HCT116 (cell line): ENCODE data around the gene SLC50A1.

Experiments used
- CEBPB ChIP-seq: IDR thresholded peaks from 2 replicates; pipeline ENCODE4 v1.6.1; 2012; ENCODE audit warnings: low read depth
- EGR1 ChIP-seq: IDR thresholded peaks from 2 replicates; pipeline ENCODE4 v1.6.1; 2012; ENCODE audit warnings: low read depth
- ELF1 ChIP-seq: IDR thresholded peaks from 2 replicates; pipeline ENCODE4 v1.6.1; 2012; ENCODE audit warnings: low read depth, borderline replicate concordance
- EZH2phosphoT487 ChIP-seq: fragments of 200-600 bp; IDR thresholded peaks from 2 replicates; pipeline ENCODE4 v1.6.1; 2018; ENCODE audit warnings: antibody characterized with exemption, borderline replicate concordance
- POLR2A ChIP-seq: IDR thresholded peaks from 2 replicates; pipeline ENCODE4 v1.7.0; 2011; ENCODE audit warnings: borderline replicate concordance; ENCODE audit not compliant: insufficient read depth, insufficient read length; ENCODE audit errors: extremely low read depth
- POLR2AphosphoS5 ChIP-seq: IDR thresholded peaks from 2 replicates; pipeline ENCODE4 v1.6.1; 2011; ENCODE audit warnings: mild to moderate bottlenecking, low read depth, low read length, moderate library complexity
- SIN3A ChIP-seq: IDR thresholded peaks from 2 replicates; pipeline ENCODE4 v1.6.1; 2012; ENCODE audit warnings: low read depth
- ZNF274 ChIP-seq: fragments of 200-500 bp; sonication (Bioruptor generic); IDR thresholded peaks from 2 replicates; pipeline ENCODE4 v1.6.1; 2014; ENCODE audit warnings: mild to moderate bottlenecking, low read depth, low read length, inconsistent platforms
- TF ChIP-seq, protein P1 (sequence below): IDR thresholded peaks from 2 replicates; pipeline ENCODE4 v1.6.1; 2012
- TF ChIP-seq, protein P2 (sequence below), 3 experiments: fragments of 200-600 bp in 1 of 3; sonication (generic) in 1 of 3; IDR thresholded peaks in 2 of 3; conservative IDR thresholded peaks in 1 of 3; 2 replicates each; pipeline ENCODE4 v1.5.1; 2012 to 2017; ENCODE audit warnings: low read depth in 2 of 3, low read length in 2 of 3, antibody characterized with exemption in 1 of 3, borderline replicate concordance in 1 of 3, control low read depth in 1 of 3, mild to moderate bottlenecking in 1 of 3, mixed read lengths in 1 of 3, mixed run types in 1 of 3, moderate library complexity in 1 of 3; ENCODE audit not compliant: insufficient read depth in 1 of 3

DNA sequence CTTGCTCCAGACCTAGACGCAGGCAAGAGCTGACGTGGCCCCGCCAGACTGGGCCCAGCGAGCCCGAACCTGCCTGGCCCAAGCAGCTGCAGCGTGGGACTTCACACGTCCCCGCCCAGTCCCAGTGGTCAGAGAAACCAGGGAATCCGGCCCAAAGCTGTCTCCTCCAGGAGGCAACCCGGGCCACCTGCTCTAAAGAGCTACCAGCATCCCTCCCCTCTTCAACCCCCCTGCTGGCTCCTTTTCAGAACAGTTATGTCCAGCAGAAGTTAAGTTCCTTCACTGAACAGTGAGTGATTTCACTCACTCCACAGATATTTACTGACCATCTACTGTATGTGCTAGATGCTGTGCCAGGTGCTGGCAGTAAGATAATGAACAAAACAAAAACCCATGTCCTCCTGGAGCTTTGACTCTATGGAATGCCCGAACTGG lies 10.1 kb upstream of the SLC50A1 start:
- TF ChIP-seq, protein P1, sequence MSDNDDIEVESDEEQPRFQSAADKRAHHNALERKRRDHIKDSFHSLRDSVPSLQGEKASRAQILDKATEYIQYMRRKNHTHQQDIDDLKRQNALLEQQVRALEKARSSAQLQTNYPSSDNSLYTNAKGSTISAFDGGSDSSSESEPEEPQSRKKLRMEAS: no peak
- TF ChIP-seq, protein P2, sequence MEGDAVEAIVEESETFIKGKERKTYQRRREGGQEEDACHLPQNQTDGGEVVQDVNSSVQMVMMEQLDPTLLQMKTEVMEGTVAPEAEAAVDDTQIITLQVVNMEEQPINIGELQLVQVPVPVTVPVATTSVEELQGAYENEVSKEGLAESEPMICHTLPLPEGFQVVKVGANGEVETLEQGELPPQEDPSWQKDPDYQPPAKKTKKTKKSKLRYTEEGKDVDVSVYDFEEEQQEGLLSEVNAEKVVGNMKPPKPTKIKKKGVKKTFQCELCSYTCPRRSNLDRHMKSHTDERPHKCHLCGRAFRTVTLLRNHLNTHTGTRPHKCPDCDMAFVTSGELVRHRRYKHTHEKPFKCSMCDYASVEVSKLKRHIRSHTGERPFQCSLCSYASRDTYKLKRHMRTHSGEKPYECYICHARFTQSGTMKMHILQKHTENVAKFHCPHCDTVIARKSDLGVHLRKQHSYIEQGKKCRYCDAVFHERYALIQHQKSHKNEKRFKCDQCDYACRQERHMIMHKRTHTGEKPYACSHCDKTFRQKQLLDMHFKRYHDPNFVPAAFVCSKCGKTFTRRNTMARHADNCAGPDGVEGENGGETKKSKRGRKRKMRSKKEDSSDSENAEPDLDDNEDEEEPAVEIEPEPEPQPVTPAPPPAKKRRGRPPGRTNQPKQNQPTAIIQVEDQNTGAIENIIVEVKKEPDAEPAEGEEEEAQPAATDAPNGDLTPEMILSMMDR (IDR thresholded peaks at IDR 0.05 in 2 of 3, conservative IDR thresholded peaks at IDR 0.05 in 1 of 3; ENCODE audit: borderline replicate concordance in 1 of 3, insufficient read depth in 1 of 3, low read depth in 2 of 3, low read length in 2 of 3): no peak
- TF ChIP-seq EGR1 (no peak), EZH2phosphoT487 (no peak), POLR2A (no peak), ELF1 (no peak), POLR2AphosphoS5 (no peak), ZNF274 (no peak), CEBPB (no peak), SIN3A (no peak)
